ENCODE measurements around the gene LIME1. TPM values are rescaled to one million over a fixed set of nuclear protein-coding genes. Genes with fewer than 3 reads are reported as not detected.
A peak's percentile ranks its signal among the peaks of the same experiment; 100 is the strongest.
"Not testable (repeated sequence)": the region's sequence is repeated elsewhere in the genome, so short reads cannot be mapped to it uniquely, and the experiment has no call there.

The LIME1 gene
- polyA plus RNA-seq, 5 donors = 2.9 to 8.6 (median 5.6) TPM

DNA sequence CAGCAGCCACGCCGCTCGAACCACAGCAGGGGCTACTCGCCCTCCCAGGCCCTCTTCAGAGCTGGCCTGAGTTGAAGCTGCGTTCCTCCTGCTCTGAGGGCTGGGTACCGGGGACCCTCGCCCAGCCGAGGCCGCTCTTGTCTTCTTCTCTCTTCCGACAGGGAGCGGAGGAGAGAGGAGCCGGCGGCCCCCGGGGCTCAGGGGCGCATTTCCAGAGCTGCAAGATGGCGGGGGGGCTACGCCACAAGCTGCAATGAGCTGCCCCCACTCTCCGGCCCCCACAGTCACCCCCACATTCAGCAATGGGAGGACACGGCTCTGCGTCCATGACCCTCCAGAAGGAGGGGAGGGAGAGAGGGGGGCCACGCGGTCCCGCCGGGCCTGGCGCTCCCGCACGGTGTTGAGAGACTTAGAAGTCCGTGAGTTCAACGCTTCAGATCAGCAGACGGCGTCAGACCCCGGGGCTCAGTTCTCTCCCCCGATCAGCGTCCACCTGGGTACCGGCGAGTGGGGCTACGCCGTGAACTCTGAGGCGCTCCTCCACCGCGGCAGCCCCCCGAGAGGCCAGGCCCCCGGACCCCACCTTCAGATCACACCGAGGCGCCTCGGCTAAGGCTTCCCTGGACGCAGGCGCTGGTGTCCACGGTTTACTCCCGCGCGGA is 34.7 kb downstream of the LIME1 start:
- no peak for DNase-seq

DNA sequence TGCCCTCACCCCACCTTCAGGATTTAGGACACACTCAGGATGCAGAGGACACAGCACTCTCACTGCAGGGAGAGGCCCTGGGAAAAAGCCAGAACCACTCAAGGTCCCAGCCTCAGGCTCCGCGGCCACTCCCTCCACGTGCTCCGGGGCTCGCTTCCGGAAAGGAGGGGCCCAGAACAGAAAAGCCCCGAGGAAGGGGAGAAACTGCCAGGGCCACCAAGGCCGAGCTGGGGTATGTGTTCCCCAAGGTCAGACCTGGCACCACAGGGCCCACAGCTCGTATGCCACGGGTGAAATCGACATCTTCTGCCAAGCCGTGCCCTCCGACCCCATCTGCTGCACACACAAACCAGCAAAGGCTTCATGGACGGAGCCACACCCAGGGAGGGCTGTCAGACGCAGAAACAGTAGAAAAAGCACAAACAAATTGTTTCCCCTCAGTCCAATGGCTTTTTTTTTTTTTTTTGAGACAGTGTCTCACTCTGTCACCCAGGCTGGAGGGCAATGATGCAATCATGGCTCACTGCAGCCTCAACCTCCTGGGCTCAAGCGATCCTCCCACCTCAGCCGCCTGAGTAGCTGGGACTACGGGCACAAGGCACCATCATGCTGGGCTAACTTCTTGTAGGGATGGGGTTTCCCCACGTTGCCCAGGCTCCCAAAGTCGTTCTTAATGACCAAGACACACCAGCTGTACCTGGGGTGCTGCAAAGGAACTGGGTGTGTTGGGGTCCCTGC is 36.5 kb downstream of the LIME1 start:
- DNase-seq = no peak

GRCh38 chr20:63773571-63774241 is 37.2 kb downstream of the LIME1 start:
- DNase-seq = peak in 1 of 2 donors; percentile 6

GRCh38 chr20:63774306-63774705 is 37.8 kb downstream of the LIME1 start:
- peak; percentile 43 to 54 for DNase-seq

DNA sequence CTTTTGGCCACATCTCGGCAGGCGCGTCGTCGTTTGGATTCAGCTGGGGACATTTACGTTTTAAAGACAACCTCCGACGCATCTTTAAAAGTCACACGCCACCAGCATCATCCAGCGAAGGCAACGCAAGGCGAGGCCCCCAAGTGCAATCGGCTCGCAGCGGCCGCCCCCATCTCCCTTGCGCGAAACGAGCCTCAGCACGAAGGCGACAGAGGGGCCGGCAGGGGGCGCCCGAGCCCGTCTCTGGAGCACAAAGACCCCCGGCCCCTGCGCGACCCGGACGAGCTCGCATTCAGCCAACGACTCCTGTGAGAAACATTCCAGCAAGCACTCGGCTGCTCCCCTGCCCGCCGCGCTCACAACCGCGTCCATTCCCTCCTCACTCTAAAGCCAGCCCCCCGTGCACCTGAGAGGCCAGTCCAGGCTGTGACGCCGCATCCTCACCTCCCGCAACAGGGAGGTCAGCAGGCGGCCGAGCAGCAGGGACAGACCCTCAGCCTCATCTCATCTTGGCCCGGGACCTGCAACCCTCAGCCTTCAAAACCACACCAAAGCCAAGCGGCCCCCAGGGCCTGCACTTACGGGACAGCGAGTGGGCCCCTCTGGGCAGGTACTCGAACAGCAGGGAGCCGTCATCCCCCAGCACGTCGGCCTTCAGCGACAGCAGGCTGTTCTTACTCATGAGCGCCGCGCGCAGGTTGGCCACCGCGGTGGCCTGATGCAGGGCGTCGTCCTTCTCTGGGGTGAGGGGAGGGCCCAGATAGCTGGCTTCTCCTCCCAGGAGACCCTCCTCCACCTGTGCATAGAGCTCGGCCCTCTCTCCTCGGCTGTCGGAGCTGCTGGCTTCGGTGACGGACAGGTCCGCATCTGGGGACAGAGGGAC is 38.9 kb downstream of the LIME1 start:
- DNase-seq = peak; percentile 59 to 69

DNA sequence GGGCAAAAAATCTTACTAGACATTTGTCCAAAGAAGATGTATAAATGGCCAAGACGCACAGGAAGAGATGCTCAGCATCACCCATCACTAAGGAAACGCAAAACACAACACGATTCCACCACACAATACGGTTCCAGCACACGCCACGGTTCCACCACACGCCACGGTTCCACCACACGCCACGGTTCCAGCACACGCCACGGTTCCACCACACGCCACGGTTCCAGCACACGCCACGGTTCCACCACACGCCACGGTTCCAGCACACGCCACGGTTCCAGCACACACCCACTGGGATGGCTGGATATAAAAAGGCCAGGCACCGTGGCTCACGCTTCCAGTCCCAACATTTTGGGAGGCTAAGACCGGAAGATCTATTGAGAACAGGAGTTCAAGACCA is 40.4 kb downstream of the LIME1 start:
- not testable (repeated sequence) for DNase-seq

DNA sequence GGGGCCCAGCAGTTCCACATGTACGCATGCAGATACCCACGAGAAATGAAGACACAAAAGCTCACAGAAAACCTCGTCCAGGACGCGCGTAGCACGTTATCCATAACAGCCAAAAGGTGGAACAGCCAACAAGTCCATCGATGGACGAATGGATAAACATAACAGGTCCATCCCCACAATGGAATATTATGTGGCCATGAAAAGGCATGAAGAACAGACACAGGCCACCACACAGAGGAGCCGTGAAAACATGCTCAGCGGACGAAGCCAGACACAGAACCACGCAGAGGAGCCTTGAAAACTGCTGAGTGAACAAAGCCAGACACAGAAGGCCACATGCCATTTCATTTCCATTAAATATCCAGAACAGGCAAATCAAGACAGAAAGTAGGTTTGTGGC is 41.1 kb downstream of the LIME1 start:
- DNase-seq = no peak

DNA sequence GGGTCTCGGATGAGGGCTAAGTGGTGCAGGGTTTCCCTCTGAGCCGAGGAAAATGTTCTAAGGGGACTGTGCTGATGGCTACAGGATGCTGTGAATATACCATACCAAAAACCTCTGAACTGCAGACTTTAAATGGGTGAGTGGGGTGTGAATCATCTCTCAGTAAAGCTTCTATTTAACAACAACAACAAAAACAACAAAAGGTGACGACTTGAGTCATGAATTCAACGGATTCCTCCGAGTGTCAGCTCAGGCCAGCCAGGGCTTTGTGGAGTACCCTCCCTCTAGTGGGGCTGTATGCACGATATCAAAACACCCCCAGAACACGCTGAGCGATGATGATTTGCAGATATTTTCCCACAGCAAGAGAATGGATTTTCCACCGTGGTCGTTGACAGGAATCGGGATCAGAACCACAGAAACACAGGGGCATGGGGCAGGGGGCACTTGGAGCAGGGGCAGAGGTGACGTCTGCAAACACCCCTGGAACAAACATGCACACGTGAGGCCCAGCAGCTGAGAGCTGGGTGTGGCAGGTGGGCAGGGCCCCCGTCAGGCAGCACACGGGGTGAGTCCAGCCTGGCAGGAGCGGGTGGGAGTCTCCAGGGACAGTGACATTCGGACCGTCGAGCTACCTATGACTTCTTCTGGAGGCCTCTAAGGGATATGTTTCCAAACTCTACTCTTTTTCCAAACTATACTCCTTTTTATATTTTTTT is 41.7 kb downstream of the LIME1 start:
- no peak for DNase-seq

- no peak for DNase-seq
These were observed 42.4 kb downstream of the LIME1 start for GRCh38 chr20:63778857-63779256.

DNA sequence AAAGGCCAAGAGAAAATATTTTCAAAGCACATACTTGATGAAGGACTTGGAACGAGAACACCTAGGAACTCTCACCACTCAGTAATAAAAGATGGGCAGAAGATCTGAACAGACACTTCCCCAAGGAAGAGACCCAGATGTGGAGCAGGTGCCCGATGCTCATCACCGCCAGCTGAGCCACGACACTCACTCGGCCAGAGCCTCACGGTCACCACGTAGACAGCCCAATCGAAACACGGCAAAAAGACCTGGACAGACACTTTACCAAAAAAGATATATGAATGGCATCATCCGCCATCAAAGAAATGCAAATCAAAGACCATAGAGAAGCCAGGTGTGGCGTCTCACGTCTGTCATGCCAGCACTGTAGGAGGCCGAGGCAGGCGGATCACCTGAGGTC is 44.7 kb downstream of the LIME1 start:
- no peak for DNase-seq

- no peak for DNase-seq
These were observed 45.6 kb downstream of the LIME1 start for GRCh38 chr20:63782051-63782471.

DNA sequence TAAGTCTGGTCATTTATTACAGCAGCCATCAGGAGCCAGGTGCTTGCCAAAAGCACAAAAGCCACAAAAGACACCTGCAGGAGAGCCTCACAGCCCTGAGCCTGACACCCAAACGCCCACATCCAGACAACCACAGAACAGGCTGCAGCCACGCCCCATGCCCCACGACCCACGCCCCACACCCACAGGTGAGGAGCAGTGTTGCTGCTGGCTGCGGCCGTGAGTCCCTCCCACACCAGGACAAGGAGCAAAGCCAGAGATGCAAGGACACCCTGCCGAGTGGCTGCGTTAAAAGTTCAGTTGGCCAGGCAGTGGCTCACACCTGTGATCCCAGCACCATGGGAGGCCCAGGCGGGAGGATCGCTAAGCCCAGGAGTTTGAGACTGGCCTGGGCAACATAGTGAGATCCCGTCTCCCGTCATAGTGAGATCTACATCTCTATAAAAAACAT is 46.1 kb downstream of the LIME1 start:
- DNase-seq = no peak

DNA sequence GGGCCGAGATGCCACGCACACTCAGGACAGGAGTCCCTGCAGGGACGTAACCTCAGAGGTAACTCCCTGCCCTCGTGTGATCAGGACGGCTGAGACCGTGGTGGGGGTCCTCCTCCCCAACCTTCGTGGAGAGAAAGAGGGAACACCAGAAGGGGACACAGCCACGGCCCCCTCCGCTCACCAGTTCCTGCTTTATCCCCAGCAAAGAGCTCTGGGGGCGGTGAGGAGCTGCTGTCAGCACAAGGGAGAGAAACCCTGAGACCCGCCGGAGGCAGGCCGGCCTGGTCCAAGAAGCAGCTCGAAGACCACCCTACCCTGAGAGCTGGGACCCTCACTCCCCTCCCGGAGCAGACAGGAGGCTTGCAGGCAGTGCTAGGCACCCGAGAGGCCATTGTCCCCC is 47.5 kb downstream of the LIME1 start:
- DNase-seq = no peak

DNA sequence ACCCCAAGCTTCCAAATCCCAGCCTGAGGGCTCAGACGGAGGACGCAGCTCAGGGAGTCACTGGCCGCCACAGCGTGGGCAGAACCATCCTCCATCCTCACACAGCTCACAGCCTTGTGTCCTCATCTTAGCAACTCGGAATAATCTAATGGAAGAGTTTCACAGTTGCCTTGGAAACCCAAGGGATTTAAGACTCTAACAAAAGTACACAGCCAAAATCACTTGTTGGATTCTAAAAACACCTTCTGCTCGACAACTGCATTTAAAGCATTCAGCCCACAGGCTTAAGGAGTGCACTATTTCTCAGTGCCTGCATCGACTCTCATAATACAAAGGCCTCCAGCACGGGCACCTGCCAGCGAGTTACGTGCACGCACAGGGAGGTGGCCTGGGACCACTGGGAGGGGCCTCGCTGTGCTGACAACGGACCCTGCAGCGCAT is 49.2 kb downstream of the LIME1 start:
- DNase-seq = no peak

- no peak for DNase-seq
These were observed 50.8 kb downstream of the LIME1 start for GRCh38 chr20:63787302-63787701.

- DNase-seq = no peak
These were observed 51.3 kb downstream of the LIME1 start for GRCh38 chr20:63787749-63788148.

Other genes starting within 250 kb of the LIME1 start
- gene EEF1A2, start 237.6 kb upstream of the LIME1 start, polyA plus RNA-seq (ENCODE audit: insufficient read depth in 1 of 5, insufficient read length in 5 of 5, low replicate concordance in 1 of 5) = 10 to 100 TPM in 1 of 5 donors, under 1 TPM in 4; 0.36 to 38.6 (median 0.61) TPM
- gene PPDPF, start 215.9 kb upstream of the LIME1 start, polyA plus RNA-seq (ENCODE audit: insufficient read depth in 1 of 5, insufficient read length in 5 of 5, low replicate concordance in 1 of 5) = 100 to 1,000 TPM; 140 to 601 (median 282) TPM
- under 1 TPM; 0.43 to 0.82 (median 0.55) TPM for gene PTK6, start 199.3 kb upstream of the LIME1 start, polyA plus RNA-seq (ENCODE audit: insufficient read depth in 1 of 5, insufficient read length in 5 of 5, low replicate concordance in 1 of 5)
- gene SRMS, start 188.9 kb upstream of the LIME1 start, polyA plus RNA-seq (ENCODE audit: insufficient read depth in 1 of 5, insufficient read length in 5 of 5, low replicate concordance in 1 of 5) = under 1 TPM; 0.12 to 0.27 (median 0.15) TPM
- under 1 TPM; 0.66 to 0.91 (median 0.71) TPM for gene FNDC11, start 182.5 kb upstream of the LIME1 start, polyA plus RNA-seq (ENCODE audit: insufficient read depth in 1 of 5, insufficient read length in 5 of 5, low replicate concordance in 1 of 5)
- 10 to 100 TPM; 12.2 to 20.9 (median 14.4) TPM for gene HELZ2, start 162.4 kb upstream of the LIME1 start, polyA plus RNA-seq (ENCODE audit: insufficient read depth in 1 of 5, insufficient read length in 5 of 5, low replicate concordance in 1 of 5)
- gene GMEB2, start 109.6 kb upstream of the LIME1 start, polyA plus RNA-seq (ENCODE audit: insufficient read depth in 1 of 5, insufficient read length in 5 of 5, low replicate concordance in 1 of 5) = 10 to 100 TPM in 2 of 5 donors, 1 to 10 TPM in 3; 7.7 to 13.5 (median 9.9) TPM
- 10 to 100 TPM; 25.4 to 56.9 (median 37.5) TPM for gene STMN3, start 83.2 kb upstream of the LIME1 start, polyA plus RNA-seq (ENCODE audit: insufficient read depth in 1 of 5, insufficient read length in 5 of 5, low replicate concordance in 1 of 5)
- gene RTEL1, start 78.4 kb upstream of the LIME1 start, polyA plus RNA-seq (ENCODE audit: insufficient read depth in 1 of 5, insufficient read length in 5 of 5, low replicate concordance in 1 of 5) = 10 to 100 TPM; 18.9 to 23.2 (median 20.2) TPM
- 1 to 10 TPM in 4 of 5 donors, under 1 TPM in 1; 0.98 to 3.3 (median 2.0) TPM for gene TNFRSF6B, start 40.0 kb upstream of the LIME1 start, polyA plus RNA-seq (ENCODE audit: insufficient read depth in 1 of 5, insufficient read length in 5 of 5, low replicate concordance in 1 of 5)
- 10 to 100 TPM; 26.6 to 40.2 (median 34.3) TPM for gene ARFRP1, start 28.7 kb upstream of the LIME1 start, polyA plus RNA-seq (ENCODE audit: insufficient read depth in 1 of 5, insufficient read length in 5 of 5, low replicate concordance in 1 of 5)
- 10 to 100 TPM; 13.1 to 27.1 (median 16.8) TPM for gene ZGPAT, start 28.6 kb upstream of the LIME1 start, polyA plus RNA-seq (ENCODE audit: insufficient read depth in 1 of 5, insufficient read length in 5 of 5, low replicate concordance in 1 of 5)
- gene SLC2A4RG, start 3.1 kb downstream of the LIME1 start, polyA plus RNA-seq (ENCODE audit: insufficient read depth in 1 of 5, insufficient read length in 5 of 5, low replicate concordance in 1 of 5) = 100 to 1,000 TPM in 3 of 5 donors, 10 to 100 TPM in 2; 52.4 to 206 (median 102) TPM
- 10 to 100 TPM in 3 of 5 donors, 1 to 10 TPM in 2; 8.0 to 15.7 (median 10.3) TPM for gene ZBTB46, start 94.6 kb downstream of the LIME1 start, polyA plus RNA-seq (ENCODE audit: insufficient read depth in 1 of 5, insufficient read length in 5 of 5, low replicate concordance in 1 of 5)
- not detected for gene ABHD16B, start 124.8 kb downstream of the LIME1 start, polyA plus RNA-seq (ENCODE audit: insufficient read depth in 1 of 5, insufficient read length in 5 of 5, low replicate concordance in 1 of 5)
- gene TPD52L2, start 128.6 kb downstream of the LIME1 start, polyA plus RNA-seq (ENCODE audit: insufficient read depth in 1 of 5, insufficient read length in 5 of 5, low replicate concordance in 1 of 5) = 10 to 100 TPM; 81.9 to 93.7 (median 86.7) TPM
- gene DNAJC5, start 158.5 kb downstream of the LIME1 start, polyA plus RNA-seq (ENCODE audit: insufficient read depth in 1 of 5, insufficient read length in 5 of 5, low replicate concordance in 1 of 5) = 10 to 100 TPM; 16.2 to 32.5 (median 22.3) TPM
- gene UCKL1, start 219.8 kb downstream of the LIME1 start, polyA plus RNA-seq (ENCODE audit: insufficient read depth in 1 of 5, insufficient read length in 5 of 5, low replicate concordance in 1 of 5) = 10 to 100 TPM; 41.7 to 65.3 (median 56.1) TPM
- gene ZNF512B, start 233.3 kb downstream of the LIME1 start, polyA plus RNA-seq (ENCODE audit: insufficient read depth in 1 of 5, insufficient read length in 5 of 5, low replicate concordance in 1 of 5) = 10 to 100 TPM; 19.5 to 36.5 (median 26.2) TPM
- gene SAMD10, start 243.0 kb downstream of the LIME1 start, polyA plus RNA-seq (ENCODE audit: insufficient read depth in 1 of 5, insufficient read length in 5 of 5, low replicate concordance in 1 of 5) = 10 to 100 TPM in 1 of 5 donors, 1 to 10 TPM in 4; 5.9 to 11.0 (median 8.7) TPM
- gene PRPF6, start 244.5 kb downstream of the LIME1 start, polyA plus RNA-seq (ENCODE audit: insufficient read depth in 1 of 5, insufficient read length in 5 of 5, low replicate concordance in 1 of 5) = 10 to 100 TPM; 64.3 to 87.1 (median 75.6) TPM

Measured in right lung (tissue), 5 donors.